Activated naive CD8-positive, alpha-beta T cell treated with anti-CD3 and anti-CD28 coated beads, Interleukin-2, amount 50 U/mL, for 16 hours (primary cell): Measurements from ENCODE around the gene ITK.
"Not testable (repeated sequence)": the region's sequence is repeated elsewhere in the genome, so short reads cannot be mapped to it uniquely, and the experiment has no call there.

Experiments
- DNase-seq: peaks from one replicate; pipeline ENCODE4 v3.0.0-alpha.2; 2020; ENCODE audit warnings: low read depth, low spot score

ITK gene

DNA sequence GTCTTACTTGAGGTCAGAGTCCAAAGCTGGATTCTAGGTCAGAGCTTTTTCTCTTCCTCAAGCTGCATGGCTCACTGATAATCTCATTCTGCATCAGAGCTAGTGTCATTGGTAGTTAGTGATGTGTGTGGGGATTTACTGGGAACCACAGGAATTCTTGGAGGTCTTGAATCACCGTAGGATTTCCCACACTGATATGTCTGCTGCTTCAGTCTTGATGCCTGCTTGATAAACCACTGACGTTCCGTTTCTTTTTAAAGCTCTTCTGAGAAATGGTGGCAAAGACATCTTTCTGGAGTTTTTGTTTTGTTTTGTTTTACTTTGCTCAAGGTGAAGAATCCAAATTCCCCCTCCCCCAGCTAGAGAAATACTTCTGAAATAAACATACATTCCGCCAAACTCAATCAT, 13.4 kb upstream of the ITK start:
- DNase-seq, result no peak

DNA sequence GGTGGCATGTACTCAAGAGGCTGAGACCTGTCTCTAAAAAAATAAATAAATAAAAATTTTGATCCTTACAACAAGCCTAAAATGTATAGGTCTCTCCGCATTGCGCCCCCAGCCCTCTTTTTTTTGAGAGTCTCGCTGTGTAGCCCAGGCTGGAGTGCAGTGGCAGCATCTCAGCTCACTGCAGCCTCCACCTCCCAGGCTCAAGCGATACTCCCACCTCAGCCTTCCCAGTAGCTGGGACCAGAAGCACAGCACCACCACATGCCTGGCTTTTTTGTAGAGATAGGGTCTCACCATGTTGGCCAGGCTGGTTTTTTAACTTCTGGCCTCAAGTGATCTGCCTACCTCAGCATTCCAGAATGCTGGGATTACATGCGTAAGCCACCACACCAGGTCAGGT, 12.4 kb upstream of the ITK start:
- no peak for DNase-seq

DNA sequence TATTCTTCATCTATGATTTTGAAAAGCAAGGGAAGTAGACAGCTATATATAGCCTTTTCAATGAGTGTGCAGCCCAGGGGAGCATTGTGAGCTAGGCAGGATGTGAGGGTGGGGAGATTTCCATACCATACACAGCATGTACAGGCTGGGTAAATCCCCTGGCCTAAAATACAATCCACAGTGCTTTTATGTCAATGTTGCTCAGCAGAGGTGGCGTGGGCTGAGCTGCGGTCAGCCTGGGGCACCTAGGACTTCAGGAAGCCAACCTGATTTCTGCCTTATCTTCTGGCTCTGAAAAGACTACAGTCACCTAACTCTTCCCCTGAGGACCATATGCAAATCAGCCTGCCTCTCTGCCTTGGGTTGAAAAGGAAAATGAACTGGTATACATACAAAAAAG, 8.2 kb upstream of the ITK start:
- DNase-seq, result peak; percentile 76

DNA sequence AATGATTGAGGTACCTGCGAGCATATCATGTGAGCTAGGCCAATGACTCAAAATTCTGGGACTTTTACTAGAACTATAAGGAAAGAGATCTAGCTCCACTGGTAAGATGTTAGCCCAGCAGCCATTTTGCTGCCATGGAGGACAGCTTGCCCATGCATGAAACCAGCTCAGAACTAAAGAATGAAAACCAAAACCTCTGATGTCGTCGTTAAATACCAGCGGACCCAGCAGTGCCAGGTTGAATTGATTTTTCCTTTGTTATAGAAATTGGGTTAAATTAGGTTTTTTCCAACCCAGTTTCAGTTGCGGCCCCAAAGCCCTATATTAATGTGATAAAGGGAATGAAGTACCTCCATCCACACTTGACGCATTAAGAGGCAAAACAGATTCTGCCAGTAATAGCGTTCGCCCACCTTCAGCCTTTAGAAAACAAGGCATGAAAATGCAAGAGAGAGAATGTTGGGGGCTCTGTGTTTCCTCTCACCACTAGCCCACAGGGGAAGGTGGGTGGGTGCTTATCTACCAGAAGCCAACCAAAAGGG, 5.5 kb upstream of the ITK start:
- no peak for DNase-seq

DNA sequence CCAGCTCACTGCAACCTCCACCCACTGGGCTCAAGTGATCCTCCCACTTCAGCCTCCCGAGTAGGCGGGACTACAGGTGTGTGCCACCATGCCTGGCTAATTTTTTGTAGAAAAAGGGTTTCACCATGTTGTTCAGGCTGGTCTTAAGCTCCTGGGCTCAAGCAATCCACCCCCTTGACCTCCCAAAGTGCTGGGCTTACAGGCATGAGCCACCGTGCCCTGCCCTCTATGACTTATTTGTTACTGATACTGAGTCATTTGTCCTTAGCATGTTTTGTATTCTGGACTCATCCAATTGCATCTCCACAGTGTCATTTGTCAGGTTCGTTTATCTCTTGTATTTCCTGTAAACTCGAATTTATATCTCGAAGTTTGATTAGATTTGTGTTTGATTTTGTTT, 2.7 kb upstream of the ITK start:
- DNase-seq, result no peak

DNA sequence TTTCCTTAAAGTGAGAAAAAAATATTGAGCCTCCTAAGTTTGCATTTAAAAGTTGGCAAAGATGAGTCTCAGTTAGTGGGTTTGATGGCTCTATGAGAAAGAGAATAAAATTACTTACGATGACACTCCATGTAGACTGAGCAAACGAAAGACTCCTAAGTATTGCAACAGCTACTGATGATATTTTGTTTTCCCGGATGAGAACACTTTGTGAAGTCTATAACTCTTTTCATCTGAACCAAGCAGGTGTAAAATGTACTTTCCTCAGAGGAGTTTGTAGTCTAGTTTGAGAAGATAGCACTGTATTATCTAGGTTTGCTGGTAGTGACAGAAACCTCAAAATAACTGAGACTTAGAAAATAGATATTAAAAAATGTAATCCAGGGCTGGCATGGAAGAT, 1.7 kb upstream of the ITK start:
- no peak for DNase-seq

DNA sequence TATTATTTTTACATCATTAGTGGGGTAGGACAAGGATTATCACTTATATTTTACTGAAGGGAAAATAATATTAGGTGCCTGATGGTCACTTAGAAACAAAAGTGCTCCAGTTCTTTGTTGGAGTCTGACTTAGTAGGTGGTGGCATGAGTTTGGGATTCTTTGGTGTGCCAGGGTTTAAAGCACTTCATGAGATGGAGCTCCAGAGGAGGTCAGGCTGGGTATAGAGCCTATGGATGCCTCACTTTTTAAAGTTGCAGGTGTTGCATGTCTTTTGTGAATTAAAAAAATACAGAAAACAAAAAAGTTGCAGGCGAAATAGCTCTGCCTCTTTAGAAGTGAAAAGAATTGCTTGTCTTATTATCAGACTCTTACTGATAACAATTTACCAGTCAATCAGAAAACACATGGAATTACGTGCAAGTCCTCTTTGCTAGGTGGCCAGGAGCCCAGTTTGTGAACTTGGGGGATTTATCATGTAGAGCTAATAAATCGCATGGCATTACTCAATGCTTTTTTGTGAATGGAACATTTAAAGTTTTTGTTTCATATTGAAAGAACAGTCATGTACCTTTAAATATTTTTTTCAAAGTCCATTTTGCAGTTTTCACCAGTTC, 1.6 kb downstream of the ITK start:
- no peak for DNase-seq

DNA sequence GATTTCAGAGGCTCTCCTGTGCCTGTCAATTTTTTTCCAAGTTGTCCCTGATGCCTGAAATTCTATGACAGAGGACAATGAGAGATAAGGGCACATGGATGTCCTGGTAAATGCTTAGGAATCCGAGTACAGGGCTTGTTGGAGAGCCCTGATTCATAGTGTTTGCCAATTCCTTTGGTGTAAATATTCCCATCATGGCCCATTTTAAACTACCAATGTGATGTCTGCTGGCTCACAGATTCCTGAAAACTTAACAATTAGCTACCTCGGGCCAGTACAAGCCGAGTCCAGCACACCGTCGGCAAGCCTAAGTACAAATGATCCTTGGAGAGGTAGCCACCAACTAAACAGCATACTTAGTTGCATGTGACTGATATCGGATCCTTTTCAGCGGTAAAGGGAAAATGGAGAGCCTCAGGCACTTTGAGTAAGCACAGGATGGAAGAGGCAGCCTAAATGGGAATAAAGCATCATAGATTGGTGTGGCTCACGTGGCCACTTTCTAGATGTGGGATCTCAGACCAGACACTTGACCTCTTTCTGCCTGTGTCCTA, 3.6 kb downstream of the ITK start:
- DNase-seq, result no peak

DNA sequence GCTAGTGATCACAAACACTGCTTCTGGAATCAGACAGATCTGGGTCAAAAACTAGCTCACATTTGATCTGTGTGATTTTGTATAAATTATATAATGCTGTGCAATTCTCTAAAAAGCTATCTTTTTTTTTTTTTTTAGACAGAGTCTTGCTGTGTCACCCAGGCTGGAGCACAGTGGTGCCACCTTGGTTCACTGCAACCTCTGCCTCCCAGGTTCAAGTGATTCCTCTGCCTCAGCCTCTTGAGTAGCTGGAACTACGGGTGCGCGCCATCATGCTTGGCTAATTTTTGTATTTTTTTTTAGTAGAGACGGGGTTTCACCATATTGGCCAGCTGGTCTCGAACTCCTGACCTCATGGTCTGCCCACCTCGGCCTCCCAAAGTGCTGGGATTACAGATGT, 4.5 kb downstream of the ITK start:
- not testable (repeated sequence) for DNase-seq

DNA sequence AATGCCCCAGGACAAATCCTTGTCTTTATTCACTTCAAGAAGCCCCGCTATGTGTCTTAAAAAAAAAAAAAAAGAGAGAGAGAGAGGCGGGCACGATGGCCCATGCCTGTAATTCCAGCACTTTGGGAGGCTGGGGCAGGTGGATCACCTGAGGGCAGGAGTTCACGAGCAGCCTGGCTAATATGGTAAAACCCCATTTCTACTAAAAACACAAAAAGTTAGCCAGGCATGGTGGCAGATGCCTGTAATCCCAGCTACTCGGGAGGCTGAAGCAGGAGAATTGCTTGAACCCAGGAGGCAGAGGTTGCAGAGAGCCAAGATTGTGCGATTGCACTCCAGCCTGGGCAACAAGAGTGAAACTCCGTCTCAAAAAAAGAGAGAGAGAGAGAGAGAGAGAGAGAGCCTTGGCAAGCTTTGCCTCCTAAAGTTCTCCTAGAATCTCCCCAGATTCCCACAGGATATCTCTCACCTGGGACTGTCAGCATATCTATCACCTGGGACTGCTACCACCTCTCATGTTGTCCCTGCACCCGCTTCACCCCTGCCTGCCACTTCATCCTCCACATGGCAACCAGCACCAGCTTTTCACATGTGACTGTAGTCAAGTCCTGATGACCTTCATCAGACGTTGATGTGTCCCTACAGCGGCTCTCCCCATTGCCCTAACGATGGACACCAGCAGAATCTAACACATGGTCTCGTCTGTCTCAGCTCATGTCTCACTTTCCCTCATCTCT, 5.8 kb downstream of the ITK start:
- no peak for DNase-seq

DNA sequence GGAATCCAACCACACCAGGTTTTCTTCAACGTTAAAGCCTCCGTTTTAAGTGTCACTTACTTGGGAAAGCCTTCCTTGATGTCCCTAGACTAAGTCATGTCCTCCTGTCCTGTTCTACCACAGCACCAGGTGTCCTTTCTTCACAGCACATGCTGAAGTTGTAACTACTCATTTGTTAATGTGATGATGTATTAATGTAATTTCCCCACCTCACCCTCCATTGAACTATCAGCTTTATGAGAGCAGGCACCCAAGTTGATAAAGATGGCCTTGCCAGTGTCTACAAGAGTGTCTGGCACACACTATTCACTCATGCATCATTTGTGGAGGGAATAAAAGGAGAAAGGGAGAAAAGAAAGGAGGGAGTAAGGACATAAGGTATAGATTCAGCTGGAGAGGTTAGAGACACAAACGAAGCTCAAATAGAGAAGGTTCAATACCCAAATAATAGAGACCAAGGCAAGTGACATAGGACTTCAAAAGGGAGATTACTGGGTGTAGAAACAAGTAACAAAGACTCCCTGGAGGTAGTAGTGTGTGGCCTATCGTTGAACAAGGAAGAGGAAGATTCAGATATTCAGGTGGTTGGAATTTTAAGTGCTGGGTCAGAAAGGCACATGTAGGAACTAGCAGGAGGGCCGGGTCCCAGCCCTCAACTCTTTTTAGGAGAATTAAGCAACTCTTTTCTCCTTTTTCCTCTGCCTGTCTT, 6.6 kb downstream of the ITK start:
- no peak for DNase-seq

DNA sequence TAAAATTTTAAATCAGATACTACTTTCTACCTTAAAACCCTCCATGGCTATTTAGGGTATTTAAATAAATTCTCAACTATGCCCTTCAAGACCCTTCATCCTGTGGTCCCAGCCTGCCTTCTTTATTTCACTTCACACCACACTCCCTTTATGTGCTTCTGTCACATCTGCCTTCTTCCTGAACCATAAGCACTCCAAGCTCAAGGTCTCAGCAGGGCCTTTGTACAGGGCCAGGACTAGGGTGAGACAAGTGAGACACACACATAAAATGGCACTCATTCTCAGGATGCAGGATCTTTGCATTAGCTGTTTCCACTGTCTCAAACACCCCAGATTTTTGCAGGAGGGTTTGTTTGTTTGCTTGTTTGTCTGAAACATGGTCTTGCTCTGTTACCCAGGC, 7.6 kb downstream of the ITK start:
- DNase-seq, result no peak

DNA sequence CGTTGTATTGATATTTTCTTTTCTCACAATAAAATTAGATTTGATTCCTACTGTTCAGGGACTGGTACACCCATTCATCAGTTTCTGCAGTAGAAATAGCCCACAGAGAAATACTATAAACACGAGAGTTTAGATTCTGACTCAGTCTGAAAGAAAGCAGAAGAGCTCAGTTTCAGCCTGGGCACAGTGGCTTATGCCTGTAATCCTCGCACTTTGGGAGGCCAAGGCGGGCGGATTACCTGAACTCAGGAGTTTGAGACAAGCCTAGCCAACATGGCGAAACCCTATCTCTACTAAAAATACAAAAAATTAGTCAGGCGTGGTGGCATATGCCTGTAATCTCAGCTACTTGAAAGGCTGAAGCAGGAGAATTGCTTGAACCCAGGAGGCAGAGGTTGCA, 8.6 kb downstream of the ITK start:
- peak; percentile 19 for DNase-seq

DNA sequence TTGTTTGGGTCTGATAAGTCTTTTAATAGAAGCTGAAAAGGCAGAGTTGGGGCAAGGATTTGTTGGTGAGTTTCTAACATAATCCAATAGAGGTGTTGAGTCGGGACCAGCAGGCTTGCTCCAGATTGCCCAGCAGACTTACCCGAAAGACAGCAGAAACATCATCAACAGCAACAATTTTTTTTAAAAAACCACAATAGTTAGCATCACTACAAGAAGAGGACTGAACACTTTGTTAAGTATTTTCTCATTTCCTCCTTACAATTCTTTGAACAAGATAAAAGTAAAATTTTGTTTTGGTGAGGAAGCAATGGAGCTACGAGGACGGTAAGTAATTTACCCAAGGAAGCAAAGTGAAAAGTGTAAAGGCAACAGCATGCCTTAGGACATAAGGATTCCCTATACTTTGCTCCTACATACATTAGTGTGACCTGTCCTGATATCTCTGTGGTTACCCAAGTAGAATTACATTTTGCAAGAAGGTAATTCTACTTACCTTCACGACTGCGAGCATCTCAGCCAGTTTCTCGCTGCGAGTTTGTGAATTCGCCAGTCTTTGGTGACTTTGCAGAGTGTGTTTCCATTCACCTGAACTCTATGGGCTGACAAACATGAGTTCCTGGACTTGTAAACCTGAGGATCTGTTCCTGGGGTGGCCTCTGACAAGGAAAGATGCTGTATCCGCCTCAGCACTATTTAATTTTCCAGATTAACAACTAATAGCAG, 13.2 kb downstream of the ITK start:
- no peak for DNase-seq

DNA sequence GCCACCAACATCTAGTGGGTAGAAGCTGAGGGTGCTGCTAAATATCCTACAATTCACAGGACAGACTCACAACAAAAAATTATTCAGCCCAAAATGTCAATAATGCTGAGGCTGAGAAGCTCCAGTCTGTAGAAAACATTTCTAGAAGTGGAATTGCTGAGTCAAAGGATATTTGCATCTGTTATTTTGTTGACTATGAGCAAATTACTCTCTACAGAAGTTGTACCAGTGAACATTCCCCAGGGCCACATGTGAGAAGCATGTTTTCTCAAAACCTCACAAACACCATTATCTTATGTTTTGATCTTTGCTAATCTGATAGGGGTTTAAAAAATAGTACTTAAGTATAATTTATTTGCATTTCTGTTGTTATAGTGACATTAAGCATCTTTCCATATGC, 15.4 kb downstream of the ITK start:
- no peak for DNase-seq

DNA sequence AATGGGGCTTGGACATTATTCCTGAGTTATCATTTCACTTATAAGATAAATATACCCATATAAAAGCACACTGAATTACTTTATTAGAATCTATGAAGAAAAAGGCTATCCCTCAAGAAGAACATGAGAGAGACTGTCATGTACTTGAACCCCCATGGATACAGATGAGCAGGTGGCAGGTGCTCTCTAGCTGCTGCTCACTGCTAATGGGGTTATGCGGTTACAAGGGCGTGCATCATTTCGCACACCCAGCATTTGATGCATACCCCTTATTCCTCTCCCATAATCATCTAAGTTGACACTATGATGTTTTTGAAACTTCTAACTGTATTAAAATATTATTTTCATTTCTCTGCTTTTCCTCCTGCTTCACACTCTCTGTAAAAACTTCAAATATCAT, 16.4 kb downstream of the ITK start:
- no peak for DNase-seq

DNA sequence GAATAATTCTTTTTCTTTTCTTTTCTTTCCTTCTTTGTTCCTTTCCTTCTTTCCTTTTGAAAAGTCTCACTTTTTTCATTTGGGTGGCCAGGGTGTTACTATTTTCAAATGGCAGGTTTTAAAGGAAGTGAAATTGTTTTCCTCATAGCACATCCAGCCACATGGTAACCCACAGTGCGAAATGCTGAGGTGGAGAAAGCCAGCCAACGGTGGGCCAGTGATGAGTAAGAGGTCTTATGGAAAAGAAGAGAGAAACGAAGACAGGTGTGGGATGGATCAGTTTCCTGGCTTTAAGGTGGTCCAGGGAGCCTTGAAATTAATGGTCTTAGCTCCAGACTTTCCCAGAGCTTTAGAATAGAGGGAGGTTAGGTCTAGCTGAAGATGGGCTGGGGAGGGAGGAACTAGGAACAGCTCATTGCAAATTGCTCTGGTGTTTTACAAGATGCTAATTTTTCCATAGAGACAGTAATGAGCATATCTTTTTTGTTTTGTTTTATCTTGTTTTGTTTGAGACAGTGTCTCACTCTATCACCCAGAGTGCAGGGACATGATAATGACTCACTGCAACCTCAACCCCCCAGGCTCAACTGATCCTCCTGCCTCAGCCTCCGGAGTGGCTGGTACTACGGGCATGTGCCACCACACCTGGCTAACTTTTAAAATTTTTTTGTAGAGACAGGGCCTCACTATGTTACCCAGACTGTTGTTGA, 17.8 kb downstream of the ITK start:
- peak; percentile 27 for DNase-seq

DNA sequence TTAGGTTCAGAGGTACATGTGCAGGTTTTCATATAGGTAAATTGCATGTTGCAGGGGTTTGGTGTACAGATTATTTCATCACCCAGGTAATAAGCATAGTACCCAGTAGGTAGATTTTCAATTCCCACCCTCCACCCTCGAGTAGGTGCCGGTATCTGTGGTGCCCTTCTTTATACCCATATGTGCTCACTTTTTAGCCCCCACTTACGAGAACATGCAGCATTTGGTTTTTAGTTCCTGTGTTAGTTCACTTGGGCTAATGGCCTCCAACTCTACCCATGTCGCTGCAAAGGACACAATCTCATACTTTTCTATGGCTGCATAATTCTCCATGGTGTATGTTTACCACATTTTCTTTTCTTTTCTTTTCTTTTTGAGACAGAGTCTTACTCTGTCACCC, 21.2 kb downstream of the ITK start:
- DNase-seq, result no peak

DNA sequence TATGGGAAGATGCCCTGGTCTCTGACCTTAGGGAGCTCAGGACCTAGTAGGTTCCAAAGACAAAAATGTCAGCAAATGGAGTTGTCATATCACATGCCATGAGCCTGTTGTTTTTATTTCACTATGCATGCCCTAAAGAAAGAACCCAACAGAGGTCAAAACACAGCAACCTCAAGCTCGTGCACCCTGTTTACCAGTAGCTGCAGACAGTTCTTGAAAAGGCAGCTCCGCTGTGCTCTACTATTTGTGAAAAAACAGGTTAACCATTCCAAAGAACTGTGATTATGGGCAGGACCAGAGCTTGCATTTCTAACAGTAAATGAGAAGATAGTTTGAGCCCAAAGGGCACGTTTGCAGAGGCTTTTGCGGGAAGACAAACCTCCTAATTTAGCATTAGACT, 22.8 kb downstream of the ITK start:
- no peak for DNase-seq

DNA sequence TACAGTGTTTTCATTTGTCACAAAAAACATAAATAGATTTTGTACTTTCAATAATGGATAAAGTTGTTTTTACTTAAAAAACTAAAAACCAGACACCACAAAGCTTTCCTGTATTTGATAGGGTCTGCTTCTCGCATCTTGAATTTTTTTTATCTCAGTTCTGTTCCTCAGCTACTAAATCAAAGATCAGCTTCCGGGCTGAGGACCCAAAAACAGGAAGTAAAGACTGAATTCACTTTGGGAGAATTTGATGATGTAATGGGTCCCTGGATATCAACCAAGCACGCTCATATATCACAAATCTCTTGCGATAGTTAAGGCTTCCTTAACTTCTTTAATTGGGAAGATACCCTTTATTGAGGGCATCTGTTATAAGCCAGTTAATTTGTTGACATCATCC, 24.1 kb downstream of the ITK start:
- DNase-seq, result no peak

DNA sequence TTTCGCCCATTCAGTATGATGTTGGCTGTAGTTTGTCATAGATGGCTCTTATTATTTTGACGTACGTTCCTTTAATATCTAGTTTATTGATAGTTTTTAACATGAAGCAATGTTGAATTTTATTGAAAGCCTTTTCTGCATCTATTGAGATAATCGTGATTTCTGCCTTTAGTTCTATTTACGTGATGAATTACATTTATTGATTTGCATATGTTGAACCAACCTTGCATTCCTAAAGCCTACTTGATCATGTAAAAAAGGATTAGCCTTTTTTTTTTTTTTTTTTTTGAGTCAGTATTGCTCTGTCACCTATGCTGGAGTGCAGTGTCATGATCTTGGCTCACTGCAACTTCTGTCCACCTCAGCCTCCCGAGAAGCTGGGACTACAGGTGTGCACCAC, 25.1 kb downstream of the ITK start:
- DNase-seq, result no peak
